ENCODE results near the gene TFR2. TPM values are rescaled to one million over a fixed set of nuclear protein-coding genes. Genes with fewer than 3 reads are reported as not detected.

Gene TFR2
- total and polyA plus RNA-seq, 2 donors (not counting 3 experiments of a cell fraction or from before 2014, with no cell fraction given) = 0.37 to 0.60 TPM

- TF ChIP-seq MYC (IDR thresholded peaks at IDR 0.05; ENCODE audit: low read depth, low read length) (no peak), GATA2 (IDR thresholded peaks at IDR 0.05; ENCODE audit: insufficient read depth, insufficient read length, low read depth, low read length) (no peak), EZH2 (IDR thresholded peaks at IDR 0.05; ENCODE audit: borderline replicate concordance, low read depth, low read length, severe bottlenecking) (no peak), POLR2AphosphoS5 (IDR thresholded peaks at IDR 0.05; ENCODE audit: insufficient read depth, low read depth, low read length) (no peak), MAX (IDR thresholded peaks at IDR 0.05; ENCODE audit: insufficient read depth, insufficient read length) (no peak), JUN (IDR thresholded peaks at IDR 0.05; ENCODE audit: borderline replicate concordance, insufficient read depth, insufficient read length, low read depth) (no peak), CTCF (IDR thresholded peaks at IDR 0.05; ENCODE audit: extremely low read depth in 1 of 2, insufficient read depth in 1 of 2, low read depth in 1 of 2, low read length in 2 of 2) (no peak), FOS (IDR thresholded peaks at IDR 0.05; ENCODE audit: borderline replicate concordance, insufficient read depth, low read length) (no peak), POLR2A (IDR thresholded peaks at IDR 0.05; ENCODE audit: low read depth, low read length) (no peak)
These were observed 21.1 kb downstream of the TFR2 start for GRCh38 chr7:100620239-100620638.

More at GRCh38 chr7:100620239-100620638, 21.1 kb downstream of the TFR2 start:
- DNase-seq (ENCODE audit: low read depth, low spot score) (no peak), FAIRE-seq (no peak)
- H3K9me3 ChIP-seq (replicated peaks; ENCODE audit: control insufficient read depth, insufficient read depth, low read length) = no peaks in the 10 kb centered on the region
- H3K27me3 ChIP-seq (ENCODE audit: control insufficient read depth in 2 of 2, insufficient read depth in 2 of 2, low read length in 2 of 2) = no peaks in the 10 kb centered on the region
- intact Hi-C loops (cut with micrococcal nuclease) (no loop called here), dilution Hi-C loops (cut with MboI; ENCODE audit: extremely low pct_ligation_motif_present, low sequenced_read_pairs) (no loop called here)
- no peak overlapping the region for H3K9ac ChIP-seq (replicated peaks; ENCODE audit: extremely low read depth, insufficient read depth, low read length)
- H3K4me2 ChIP-seq (ENCODE audit: insufficient read depth, low read length) = no peak overlapping the region
- no peaks in the 10 kb centered on the region for H3K36me3 ChIP-seq (ENCODE audit: control insufficient read depth in 2 of 2, extremely low read depth in 1 of 2, insufficient read depth in 2 of 2, low read length in 2 of 2)
- H3K79me2 ChIP-seq (ENCODE audit: control insufficient read depth, insufficient read depth, low read length) = no peaks in the 10 kb centered on the region
- H3K9me1 ChIP-seq (replicated peaks; ENCODE audit: control insufficient read depth, extremely low read depth, insufficient read depth, low read length) = no peaks in the 10 kb centered on the region
- no peaks in the 10 kb centered on the region for H3K4me1 ChIP-seq (ENCODE audit: control insufficient read depth, extremely low read depth, insufficient read depth, low read length)
- H2AFZ ChIP-seq (ENCODE audit: low read depth, low read length) = no peak overlapping the region
- no peak overlapping the region for H3K27ac ChIP-seq (ENCODE audit: insufficient read depth, low read depth, low read length)
- ChIA-PET POLR2A (no interaction called here), CTCF (no interaction called here)
- H4K20me1 ChIP-seq (replicated peaks; ENCODE audit: control insufficient read depth, extremely low read depth, insufficient read depth, low read length) = no peaks in the 10 kb centered on the region
- H3K4me3 ChIP-seq (replicated peaks in 1 of 3; ENCODE audit: insufficient read depth in 1 of 3, low read depth in 1 of 3, low read length in 3 of 3) = no peak overlapping the region
- no TSS peak for BruUV-seq (replicated peaks)
